K562 (cell line): ENCODE results near the gene ITSN1. TPM values are rescaled to one million over a fixed set of nuclear protein-coding genes. Genes with fewer than 3 reads are reported as not detected.

ENCODE experiments used
- CLOCK ChIP-seq: fragments of 250-450 bp; sonication (Bioruptor Pico); IDR thresholded peaks from 2 replicates; pipeline ENCODE4 v1.4.0; 2020; ENCODE audit warnings: mild to moderate bottlenecking, moderate library complexity, borderline replicate concordance
- HNRNPUL1 ChIP-seq: fragments of 200-400 bp; formaldehyde crosslinking; IDR thresholded peaks from 2 replicates; pipeline ENCODE4 v1.6.1; 2017; ENCODE audit warnings: low read length
- MXI1 ChIP-seq: IDR thresholded peaks from 2 replicates; pipeline ENCODE4 v1.6.1; 2011; ENCODE audit warnings: low read depth, mild to moderate bottlenecking, improper control_type of control experiment, low read length
- polyA plus RNA-seq, 8 experiments: library from polyadenylated mRNA; depleted of rRNA in 4 of 8; stranded (reverse) in 5 of 8; unstranded in 3 of 8; fragments of >200 nt; fragmentation: Nextera tagmentation in 2 of 8; fragmentation: Illumina TruSeq in 1 of 8; extraction: Ambion mirVana in 2 of 8; extraction: Trizol in 1 of 8; gene quantifications; 2 replicates each; pipeline versions ENCODE4 v1.2.1 to v1.2.3, GENCODE V29; 2011 to 2014; ENCODE audit warnings: inconsistent platforms in 1 of 8, missing spikeins in 1 of 8
- total RNA-seq, 7 experiments: library from RNA; depleted of rRNA in 6 of 7; stranded (reverse); fragments of >200 nt in 6 of 7; fragmentation: Illumina TruSeq in 2 of 7; extraction: Trizol in 2 of 7; gene quantifications; 2 replicates each; pipeline versions ENCODE4 v1.2.1 to v1.2.3, GENCODE V29; 2011 to 2021; ENCODE audit warnings: low replicate concordance in 1 of 7
- TF ChIP-seq, protein P1 (sequence below), 2 experiments: fragments of 450-650 bp; formaldehyde crosslinking in 1 of 2; IDR thresholded peaks; 2 replicates each; pipeline versions ENCODE4 v1.4.0 to v1.6.1; 2014 to 2020; ENCODE audit warnings: mild to moderate bottlenecking in 2 of 2, borderline replicate concordance in 1 of 2, low read depth in 1 of 2

Gene ITSN1
- total and polyA plus RNA-seq, 9 of the 15 experiments (the other 6 are each of a cell fraction or from before 2014, with no cell fraction given) = 1.1 to 12.6 (median 4.8) TPM

DNA sequence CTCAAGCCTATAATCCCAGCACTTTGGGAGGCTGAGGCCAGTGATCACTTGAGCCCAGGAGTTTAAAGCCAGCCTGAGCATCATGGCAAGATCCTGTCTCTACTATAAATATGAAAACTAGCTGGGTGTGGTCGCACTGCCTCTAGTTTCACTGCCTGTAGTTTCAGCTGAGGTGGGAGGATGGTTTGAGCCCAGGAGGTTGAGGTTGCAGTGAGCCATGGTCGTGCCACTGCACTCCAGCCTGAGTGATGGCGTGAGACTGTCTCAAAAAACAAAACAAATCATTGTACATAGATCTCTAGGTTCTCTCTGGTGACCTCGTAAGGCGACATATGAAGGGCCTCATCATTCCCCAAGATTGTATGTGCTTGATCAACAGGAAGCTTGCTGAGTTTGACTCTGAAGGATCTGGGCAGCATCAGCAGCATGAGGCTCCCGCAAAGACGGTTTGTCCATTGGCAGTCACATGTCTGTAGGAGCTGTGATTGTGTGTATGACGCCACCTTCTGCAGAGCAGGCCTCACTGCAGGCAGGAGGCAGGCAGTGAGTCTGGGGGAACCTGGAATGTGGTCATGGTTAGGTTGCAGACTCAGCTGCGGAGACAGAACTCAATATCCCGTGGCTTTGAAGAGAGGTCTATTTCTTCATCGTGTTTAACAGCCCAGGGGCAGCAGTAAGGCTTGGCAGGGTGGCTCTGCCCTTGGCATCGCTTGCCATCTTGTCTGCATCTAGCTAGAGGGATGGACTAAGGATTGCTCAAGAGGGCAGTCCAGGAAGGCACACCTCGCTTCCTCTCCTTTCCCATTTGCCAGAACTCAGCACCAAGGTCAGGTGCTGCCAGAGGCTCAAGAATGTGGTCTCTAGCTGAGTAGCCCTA lies 259.3 kb downstream of the ITSN1 start (continued):
- TF ChIP-seq, protein P1, sequence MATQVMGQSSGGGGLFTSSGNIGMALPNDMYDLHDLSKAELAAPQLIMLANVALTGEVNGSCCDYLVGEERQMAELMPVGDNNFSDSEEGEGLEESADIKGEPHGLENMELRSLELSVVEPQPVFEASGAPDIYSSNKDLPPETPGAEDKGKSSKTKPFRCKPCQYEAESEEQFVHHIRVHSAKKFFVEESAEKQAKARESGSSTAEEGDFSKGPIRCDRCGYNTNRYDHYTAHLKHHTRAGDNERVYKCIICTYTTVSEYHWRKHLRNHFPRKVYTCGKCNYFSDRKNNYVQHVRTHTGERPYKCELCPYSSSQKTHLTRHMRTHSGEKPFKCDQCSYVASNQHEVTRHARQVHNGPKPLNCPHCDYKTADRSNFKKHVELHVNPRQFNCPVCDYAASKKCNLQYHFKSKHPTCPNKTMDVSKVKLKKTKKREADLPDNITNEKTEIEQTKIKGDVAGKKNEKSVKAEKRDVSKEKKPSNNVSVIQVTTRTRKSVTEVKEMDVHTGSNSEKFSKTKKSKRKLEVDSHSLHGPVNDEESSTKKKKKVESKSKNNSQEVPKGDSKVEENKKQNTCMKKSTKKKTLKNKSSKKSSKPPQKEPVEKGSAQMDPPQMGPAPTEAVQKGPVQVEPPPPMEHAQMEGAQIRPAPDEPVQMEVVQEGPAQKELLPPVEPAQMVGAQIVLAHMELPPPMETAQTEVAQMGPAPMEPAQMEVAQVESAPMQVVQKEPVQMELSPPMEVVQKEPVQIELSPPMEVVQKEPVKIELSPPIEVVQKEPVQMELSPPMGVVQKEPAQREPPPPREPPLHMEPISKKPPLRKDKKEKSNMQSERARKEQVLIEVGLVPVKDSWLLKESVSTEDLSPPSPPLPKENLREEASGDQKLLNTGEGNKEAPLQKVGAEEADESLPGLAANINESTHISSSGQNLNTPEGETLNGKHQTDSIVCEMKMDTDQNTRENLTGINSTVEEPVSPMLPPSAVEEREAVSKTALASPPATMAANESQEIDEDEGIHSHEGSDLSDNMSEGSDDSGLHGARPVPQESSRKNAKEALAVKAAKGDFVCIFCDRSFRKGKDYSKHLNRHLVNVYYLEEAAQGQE (IDR thresholded peaks at IDR 0.05; ENCODE audit: borderline replicate concordance) = peak; percentile 37; the same call in 1 of the 2 replicates
- TF ChIP-seq, protein P1 (CRISPR knock-in tag; IDR thresholded peaks at IDR 0.05; ENCODE audit: low read depth) = no peak
- TF ChIP-seq HNRNPUL1 (no peak), CLOCK (CRISPR knock-in tag) (no peak), MXI1 (no peak)
